ENCODE data around the gene ADAM17. TPM values are rescaled to one million over a fixed set of nuclear protein-coding genes. Genes with fewer than 3 reads are reported as not detected.

Gene ADAM17
- polyA plus RNA-seq, 1 donor from 2014 or later = 32.6 TPM

GRCh38 chr2:9592699-9593098 is 37.1 kb upstream of the ADAM17 start:
- no peaks in the 10 kb centered on the region for H3K9me3 ChIP-seq (ENCODE audit: low read length)
- no peak for TF ChIP-seq RAD21 (conservative IDR thresholded peaks at IDR 0.05)
- TF ChIP-seq POLR2AphosphoS5 (IDR thresholded peaks at IDR 0.05) = no peak
- no peak for TF ChIP-seq TAF1 (IDR thresholded peaks at IDR 0.05; ENCODE audit: low read depth)
- no peak for TF ChIP-seq MXI1 (conservative IDR thresholded peaks at IDR 0.05; ENCODE audit: poor library complexity, severe bottlenecking)
- no peak for TF ChIP-seq SMC3 (conservative IDR thresholded peaks at IDR 0.05; ENCODE audit: poor library complexity)
- TF ChIP-seq CTCF (IDR thresholded peaks at IDR 0.05; ENCODE audit: poor library complexity, severe bottlenecking) = no peak
- TF ChIP-seq REST (IDR thresholded peaks at IDR 0.05; ENCODE audit: borderline replicate concordance) = no peak

GRCh38 chr2:9590641-9591040 is 35.0 kb upstream of the ADAM17 start:
- TF ChIP-seq POLR2AphosphoS5 (IDR thresholded peaks at IDR 0.05) (no peak), EZH2 (IDR thresholded peaks at IDR 0.05; ENCODE audit: borderline replicate concordance, insufficient read depth, low read length, poor library complexity, severe bottlenecking) (no peak), RAD21 (conservative IDR thresholded peaks at IDR 0.05) (no peak), TAF1 (IDR thresholded peaks at IDR 0.05; ENCODE audit: low read depth) (no peak), SMC3 (conservative IDR thresholded peaks at IDR 0.05; ENCODE audit: poor library complexity) (no peak), EP300 (conservative IDR thresholded peaks at IDR 0.05; ENCODE audit: poor library complexity, severe bottlenecking) (no peak), MXI1 (conservative IDR thresholded peaks at IDR 0.05; ENCODE audit: poor library complexity, severe bottlenecking) (no peak), CTCF (IDR thresholded peaks at IDR 0.05; ENCODE audit: poor library complexity, severe bottlenecking) (no peak), REST (IDR thresholded peaks at IDR 0.05; ENCODE audit: borderline replicate concordance) (no peak)
- H3F3A ChIP-seq (ENCODE audit: insufficient read depth, low read length, poor library complexity, severe bottlenecking) = no peaks in the 10 kb centered on the region

More at GRCh38 chr2:9592699-9593098, 37.1 kb upstream of the ADAM17 start:
- Histone ChIP-seq H3K27ac (ENCODE audit: low read length) (no peak overlapping the region), H3K4me2 (ENCODE audit: low read length) (no peak overlapping the region), H3K9me2 (ENCODE audit: insufficient read depth, low read length) (no peaks in the 10 kb centered on the region), H3F3A (ENCODE audit: insufficient read depth, low read length, poor library complexity, severe bottlenecking) (no peaks in the 10 kb centered on the region), H4K20me1 (ENCODE audit: insufficient read depth) (peaks cover 4% of the 10 kb centered on the region), H3K79me2 (replicated peaks; ENCODE audit: insufficient read depth, low read length) (peaks cover 84% of the 10 kb centered on the region), H3K27me3 (ENCODE audit: insufficient read depth, low read depth, low read length) (no peaks in the 10 kb centered on the region), H2AFZ (ENCODE audit: low read depth, low read length) (no peak overlapping the region), H3K9ac (ENCODE audit: low read length) (no peak overlapping the region), H3K36me3 (ENCODE audit: insufficient read depth, low read length) (peaks cover 16% of the 10 kb centered on the region), H3K4me3 (ENCODE audit: low read length) (no peak overlapping the region)

More at GRCh38 chr2:9590641-9591040, 35.0 kb upstream of the ADAM17 start:
- Histone ChIP-seq H3K4me3 (ENCODE audit: low read length) (no peak overlapping the region), H3K27ac (ENCODE audit: low read length) (no peak overlapping the region), H3K79me2 (replicated peaks; ENCODE audit: insufficient read depth, low read length) (peaks cover 69% of the 10 kb centered on the region), H3K9me3 (ENCODE audit: low read length) (no peaks in the 10 kb centered on the region), H3K4me2 (ENCODE audit: low read length) (no peak overlapping the region), H3K9ac (ENCODE audit: low read length) (no peak overlapping the region), H3K36me3 (ENCODE audit: insufficient read depth, low read length) (peaks cover 13% of the 10 kb centered on the region), H3K27me3 (ENCODE audit: insufficient read depth, low read depth, low read length) (no peaks in the 10 kb centered on the region), H3K9me2 (ENCODE audit: insufficient read depth, low read length) (no peaks in the 10 kb centered on the region), H2AFZ (ENCODE audit: low read depth, low read length) (no peak overlapping the region), H4K20me1 (ENCODE audit: insufficient read depth) (peaks cover 8% of the 10 kb centered on the region)
